Stimulated activated CD4-positive, alpha-beta T cell treated with anti-CD3 and anti-CD28 coated beads, TNF-alpha, amount 100 ng/mL, for 4 hours (primary cell): ENCODE data around the gene TMEM140.
"Not testable (repeated sequence)": the region's sequence is repeated elsewhere in the genome, so short reads cannot be mapped to it uniquely, and the experiment has no call there.

Experiments
- DNase-seq, 3 experiments: peaks; one replicate each; pipeline ENCODE4 v3.0.0-alpha.2; 2020; ENCODE audit warnings: low read depth in 3 of 3

The TMEM140 gene

DNA sequence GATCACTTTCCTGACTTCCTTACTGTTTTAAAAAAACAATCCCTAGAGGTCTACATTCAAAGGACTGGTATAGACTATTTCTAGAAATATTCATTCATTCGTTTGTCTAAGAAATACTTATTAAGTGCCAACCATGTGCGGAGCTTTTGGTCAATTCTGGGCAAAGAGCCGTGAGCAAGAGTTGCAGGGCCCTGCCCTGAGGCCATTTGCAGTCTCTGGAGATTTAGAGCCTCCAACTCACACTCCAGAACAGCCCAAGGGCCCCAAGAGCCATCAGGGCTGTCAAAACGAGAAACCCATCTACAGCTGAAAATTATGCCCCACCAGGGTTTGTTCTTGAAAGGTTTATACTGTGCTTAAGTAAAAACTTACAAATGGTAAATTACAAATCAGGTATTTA is 47.3 kb downstream of the TMEM140 start:
- no peak for DNase-seq

DNA sequence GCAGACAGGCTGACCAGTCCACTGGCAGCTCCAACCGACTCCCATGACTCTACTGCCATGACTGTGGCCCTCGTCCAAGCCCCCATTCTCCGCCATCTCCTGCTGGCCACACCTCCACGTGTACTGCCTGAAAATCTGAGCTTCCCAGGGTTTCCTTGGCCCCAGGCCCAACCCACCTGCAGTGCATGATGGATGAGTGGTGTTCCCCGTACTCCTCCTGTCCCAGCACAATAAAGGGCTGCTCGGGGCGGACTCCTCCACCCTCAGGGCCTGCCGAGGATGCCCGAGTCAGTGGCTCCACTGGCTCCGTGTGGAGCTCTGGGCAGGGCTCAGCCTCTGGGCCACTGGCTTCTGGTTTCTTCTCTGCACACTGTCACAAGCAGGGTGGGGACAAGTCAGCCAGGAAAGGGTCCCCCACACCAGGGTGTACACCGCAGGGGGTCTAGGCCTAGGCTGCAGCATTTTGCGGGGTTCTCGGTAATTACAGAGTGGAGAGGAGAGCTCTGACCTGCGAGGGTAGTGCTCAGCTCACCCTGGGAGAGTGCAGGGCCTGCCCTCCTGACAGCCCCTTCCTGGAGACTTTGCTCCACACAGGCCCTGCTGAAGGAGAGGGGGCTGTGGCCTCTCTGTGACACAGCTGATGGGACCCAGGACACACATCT is 48.2 kb downstream of the TMEM140 start:
- DNase-seq: no peak

DNA sequence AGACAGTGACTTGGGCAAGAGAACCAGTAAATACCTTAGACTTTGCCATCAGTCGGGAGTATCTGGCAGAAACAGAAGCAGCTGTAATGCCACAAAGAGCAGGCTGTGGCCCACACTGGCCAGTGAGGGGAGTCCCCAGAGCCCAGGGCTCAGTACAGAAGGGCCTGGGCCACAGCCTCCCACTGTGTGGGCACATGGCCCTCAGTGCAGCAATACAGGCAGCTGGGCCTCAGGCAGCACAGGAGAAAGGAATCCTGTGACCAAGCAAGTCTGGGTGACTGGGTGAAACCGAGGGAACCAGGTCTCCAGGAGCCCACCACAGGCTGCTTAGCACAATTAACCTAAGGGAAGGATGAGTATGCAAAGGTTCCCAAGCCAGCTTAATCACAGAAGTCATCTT is 49.5 kb downstream of the TMEM140 start:
- no peak for DNase-seq

DNA sequence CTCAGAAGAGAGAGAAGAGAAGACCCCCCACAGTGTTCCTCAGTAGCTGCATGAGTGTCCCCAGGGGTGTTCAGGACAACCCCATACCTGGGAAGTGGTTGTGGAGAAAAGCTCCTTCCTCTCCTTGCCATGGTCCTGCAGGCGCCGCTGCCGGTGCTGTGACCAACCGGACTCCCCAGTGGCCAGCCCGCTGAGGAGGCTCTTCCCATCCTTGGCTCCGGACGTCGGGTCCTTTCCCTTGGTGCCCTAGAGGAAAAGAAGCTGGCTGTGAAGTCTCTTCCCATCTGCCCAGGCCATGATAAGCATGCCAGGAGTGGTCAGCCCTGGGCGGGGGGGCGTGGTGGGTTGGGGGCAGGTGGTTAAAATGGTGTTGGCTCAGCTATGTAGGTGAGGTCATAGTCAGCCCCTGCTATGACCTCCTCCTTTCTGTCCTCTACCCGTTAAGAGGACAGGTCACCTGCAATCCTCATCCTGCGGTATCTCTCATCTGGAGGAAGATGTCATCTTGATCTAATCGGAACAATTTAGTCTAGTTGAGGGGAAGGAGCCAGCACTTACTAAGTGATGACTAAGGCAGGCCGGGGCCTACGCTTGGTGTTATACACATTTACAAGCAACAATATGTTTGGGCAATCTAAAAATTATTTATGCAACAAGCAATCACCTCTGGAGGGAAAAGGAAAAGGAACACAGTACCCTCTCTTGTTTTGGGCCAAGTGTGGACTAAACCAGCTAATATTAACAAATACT is 50.2 kb downstream of the TMEM140 start:
- DNase-seq: no peak

DNA sequence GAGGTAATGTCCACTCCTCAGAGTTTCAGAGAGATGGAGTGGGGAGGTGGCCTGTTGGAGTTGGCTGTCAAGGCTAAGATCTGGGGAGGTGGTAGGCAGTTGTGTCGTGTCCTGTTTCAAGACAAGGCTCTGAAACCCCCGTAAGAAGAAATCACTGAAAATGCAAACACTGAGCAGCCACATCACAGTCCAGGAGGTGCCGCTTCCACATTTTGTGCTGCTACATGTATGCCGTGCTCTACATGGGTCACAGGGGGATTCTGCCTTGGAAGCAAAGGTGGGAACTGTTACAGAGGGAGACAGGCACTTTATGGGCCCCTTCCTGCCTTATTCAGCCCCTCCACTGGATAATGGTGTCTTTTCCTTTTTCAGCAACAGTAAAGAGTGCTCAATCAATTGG is 51.6 kb downstream of the TMEM140 start:
- DNase-seq: no peak

DNA sequence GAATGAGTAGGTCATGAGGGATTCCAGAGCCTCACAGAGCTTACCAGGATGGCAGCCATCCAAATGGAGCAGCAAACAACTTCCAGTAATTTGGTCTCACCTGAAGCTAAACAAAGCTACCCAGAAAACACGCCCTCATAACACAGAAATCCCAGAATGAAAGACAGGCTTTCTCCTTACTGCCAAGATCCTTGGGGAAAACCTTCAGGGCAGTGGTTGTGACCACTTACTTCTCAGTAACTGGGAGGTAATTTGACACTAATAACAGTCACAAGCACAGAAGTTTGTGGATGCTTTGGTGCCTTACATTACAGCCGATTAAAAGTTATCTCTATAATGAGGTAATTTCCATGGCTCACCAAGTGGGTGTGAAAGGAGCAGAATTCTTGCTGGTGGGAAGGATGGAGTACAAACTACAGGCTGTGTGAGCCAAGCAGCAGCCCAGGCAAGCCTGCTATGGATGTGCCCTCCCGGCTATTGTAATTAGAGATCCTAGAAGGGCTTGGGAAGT is 53.0 kb downstream of the TMEM140 start:
- DNase-seq: no peak

DNA sequence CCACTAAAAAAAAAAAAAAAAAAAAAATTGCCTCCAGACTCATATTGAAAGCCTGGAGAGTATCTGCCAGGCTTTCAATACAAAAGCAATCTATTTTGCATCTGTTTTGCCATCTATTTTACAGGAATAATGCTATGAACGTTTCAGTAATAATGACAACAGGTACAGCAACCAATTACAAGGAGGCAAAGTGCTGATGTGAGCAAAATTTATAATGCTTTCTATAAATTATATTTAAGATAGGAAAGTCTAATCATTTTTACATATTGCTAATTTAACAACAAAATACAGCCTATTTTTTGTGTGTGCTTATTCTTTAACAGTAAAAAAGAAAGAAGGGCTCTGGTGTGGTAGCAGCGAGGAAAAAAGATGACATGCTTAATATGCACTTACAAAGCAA is 53.5 kb downstream of the TMEM140 start:
- DNase-seq: no peak

DNA sequence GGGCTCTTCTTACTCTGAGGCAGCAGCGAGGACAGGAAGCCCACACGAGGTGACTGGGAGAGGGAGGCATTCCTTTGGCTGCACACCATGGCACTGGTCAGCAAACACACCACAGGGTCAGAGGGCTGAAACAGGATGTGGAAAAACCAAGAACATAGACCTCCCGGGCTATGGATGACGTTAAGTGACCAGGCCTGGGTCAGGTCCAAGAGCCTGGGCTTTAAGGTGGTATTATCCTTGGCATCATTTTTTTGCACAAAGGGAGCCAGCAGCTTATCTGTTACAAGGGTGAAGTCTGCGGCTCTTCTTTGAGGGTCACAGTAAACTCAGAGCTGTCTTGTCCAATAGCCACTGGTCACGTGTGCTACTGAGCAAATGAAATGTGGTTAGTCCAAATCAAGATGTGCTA is 56.5 kb downstream of the TMEM140 start:
- no peak for DNase-seq

DNA sequence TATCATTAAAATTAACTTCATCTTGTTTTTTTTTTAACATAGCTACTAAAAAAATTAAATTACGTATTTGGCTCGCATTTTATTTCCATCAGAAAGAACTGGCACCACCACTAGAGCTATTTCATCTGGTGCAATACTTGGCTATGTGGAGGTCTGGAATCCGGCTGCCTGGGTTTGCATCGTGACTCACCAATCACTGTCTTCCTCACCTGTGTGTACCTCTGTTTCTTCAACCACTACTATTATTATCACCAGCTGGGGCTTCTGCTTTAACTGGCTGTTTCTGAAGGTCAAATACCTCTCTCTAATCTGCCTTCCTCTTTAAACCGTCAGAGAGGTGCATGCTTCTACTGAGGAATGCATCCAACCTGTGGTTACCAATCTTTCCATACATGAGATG is 57.0 kb downstream of the TMEM140 start:
- DNase-seq: no peak

DNA sequence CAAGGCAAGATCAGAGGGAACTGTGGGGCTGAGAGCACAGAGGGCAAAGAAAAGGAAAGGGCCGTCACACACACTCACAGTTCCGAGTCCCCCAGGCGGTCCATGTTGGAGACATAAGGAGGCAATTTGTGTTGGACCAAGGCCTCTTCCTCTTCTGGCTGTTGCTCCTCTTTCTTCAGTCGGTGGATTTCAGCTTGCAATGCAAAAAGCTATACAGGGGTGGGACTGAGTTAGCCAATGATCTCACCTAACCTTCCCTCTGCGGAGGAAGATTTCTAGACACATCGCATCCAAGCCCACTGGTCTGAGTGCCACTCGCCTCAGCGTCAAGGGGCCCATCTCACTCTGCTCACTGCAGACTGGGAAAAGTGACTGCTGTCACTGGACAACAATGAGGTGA is 58.0 kb downstream of the TMEM140 start:
- DNase-seq: no peak

DNA sequence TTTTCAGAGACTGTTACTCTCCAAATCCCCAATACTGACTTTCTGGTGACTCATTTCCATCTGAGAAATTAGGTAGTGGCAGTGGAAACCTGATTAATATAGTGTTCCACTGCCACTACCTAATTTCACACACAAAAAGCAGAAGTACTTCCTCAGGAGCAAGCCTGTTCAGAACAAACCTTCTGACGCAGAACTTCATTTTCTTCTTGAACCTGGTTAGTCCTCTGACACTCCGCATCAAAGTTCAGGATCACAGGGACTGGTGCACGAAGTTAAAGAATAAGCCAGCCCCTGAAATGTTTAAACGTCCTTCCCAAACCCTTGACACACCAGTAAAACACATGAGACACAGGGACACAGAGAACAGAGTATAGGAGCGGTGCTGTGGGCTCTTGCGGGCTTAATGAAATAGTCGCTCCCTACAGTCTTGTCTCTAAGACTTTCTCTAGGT is 59.1 kb downstream of the TMEM140 start:
- DNase-seq: no peak

DNA sequence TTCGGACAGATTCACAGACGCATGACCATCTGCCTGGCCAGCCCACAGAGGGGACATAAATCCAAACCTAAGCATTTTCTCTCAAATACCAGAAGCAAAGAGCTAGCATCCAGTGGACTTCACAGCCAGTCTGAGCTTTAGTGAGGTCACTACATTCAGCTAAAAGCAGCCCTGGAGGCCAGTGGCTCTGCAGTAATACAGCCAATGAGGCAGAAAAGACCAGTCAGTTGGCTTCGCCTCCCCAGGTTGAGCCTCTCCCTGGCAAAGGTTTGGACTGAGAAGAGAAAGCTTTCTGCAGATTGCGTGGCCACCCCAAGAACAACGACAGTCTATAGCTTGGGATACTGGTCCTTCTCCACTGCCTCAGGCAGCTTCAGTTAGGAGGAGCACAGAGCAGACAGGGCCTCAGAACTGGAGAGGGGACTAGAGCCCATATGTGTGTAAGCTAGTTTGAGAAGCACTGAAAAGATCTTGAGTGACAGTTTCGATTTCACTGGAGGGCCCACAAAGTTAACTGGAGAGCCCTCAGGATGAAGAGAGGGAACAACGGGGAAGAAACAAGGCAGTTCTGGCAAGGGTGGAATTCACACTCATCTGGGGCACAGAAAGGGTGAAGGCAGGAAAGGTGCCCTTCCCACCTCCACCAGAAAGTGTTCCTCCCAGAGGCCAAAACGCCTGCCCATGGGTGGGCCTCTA is 59.7 kb downstream of the TMEM140 start:
- no peak for DNase-seq

DNA sequence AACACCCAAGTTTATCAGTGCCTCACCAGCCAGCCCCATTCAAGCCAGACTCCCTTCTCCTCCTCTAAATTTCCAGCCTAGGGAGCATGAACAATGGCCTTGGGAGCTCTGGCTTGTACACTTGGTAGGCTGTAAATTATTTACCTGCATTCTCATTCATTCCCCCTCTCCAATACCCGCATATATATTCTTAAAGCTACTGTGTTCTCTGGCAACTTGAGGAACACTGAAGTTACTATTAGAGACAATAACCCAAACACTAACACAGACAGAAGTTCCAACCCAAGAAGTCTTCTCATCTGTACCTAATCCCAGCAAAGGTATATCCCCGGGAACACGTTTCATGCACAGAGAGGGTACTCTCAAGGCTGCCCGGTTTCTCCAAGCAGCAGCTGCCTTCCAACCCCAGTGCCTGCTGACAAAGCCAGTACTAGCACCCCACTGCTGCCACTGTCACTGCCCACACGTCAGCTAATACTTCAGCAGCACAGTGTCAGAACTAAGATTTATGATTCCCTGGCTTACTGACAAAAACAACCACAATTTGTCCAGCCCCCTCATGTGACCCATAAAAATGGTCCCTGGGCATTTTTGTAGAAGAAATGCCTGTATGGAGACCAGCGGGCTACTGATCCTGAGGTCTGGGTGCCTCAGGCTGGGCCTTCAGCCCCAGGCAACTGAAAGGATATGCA is 60.4 kb downstream of the TMEM140 start:
- no peak for DNase-seq

DNA sequence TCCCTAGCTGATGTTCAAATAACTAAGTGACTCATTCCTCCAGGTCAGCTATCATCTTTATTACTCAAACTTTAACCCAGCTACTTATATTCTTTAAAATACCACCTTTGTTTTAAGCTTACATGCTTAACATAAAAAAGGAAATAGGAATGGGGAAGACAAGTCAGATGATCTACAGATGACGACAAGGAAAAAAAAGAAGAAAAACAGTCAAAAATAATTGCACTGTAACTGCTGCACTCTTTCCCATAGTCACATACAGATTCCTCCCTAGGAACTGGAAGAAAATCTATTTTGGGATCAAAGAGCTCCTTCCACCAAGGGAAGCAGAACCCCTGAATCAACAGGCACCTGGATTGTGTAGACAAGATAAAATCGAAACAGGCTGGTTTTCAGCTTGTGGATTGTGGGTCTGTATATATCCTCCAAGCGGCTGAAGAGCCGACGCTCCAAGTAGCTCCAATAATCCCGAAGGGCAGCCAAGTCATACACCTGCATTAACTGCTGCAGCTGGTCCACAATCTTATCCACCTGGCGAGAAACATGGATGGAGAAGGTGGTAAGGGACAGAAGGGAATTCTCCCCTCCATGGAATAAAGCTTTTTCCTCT is 61.5 kb downstream of the TMEM140 start:
- no peak for DNase-seq

DNA sequence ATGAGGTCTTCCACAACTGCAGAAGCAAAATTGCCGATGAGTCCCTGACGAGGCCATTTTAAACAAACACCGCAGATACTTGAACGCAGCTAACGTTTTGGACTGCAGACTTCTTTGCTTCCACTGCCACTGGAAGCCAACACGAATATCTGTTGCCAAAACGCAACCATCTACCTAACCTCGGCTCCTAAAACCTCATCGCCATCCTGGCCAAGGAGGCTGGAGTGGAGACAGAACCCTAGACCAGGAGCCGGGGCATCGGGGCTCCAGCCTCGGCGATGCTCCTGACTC is 63.0 kb downstream of the TMEM140 start:
- DNase-seq: peak in 1 of 3 experiments; percentile 2

DNA sequence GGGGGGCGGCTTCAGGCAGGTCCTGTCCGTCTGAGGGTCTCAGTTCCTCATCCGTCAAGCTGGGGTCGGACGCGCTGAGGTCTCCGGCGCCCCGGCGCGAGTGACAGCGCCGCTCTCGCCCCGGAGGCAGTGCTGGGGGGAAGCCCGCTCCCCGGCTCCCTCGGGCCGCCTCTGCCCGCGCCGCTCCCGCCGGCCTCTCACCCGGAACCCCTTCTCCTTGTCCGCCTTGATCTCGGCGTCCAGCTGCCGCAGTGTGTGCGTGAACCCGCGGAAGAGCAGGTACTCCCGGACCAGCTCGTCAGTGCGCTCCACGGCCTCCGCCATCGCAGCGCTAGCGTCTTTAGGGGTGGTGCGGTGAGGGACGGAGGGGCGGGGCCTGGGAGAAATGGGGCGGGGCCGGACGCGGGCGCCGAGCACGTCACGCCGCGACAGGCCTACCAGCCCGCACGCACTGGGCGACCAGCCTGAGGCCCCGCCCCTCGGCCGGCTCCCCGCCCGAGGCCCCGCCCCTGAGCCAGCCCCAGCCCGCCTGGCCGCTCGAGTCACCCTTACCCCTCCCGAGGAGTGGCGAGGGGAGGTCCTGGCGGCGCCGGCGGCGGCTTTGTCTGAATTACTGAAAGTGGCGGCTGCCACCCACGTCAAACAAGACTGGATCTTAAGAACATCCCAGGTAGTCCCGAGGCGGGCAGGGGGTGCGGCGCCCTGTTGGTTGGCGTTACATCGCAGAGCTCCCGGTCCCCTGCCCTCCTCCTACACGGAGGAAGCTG is 63.5 kb downstream of the TMEM140 start, which contains the start of gene WDR91:
WDR91 (minus strand) TSS at position 348 of the 767 bp plus-strand sequence; CDS start at position 324, 24 bp downstream.
- peak; percentile 95 to 98 (median 97) for DNase-seq

DNA sequence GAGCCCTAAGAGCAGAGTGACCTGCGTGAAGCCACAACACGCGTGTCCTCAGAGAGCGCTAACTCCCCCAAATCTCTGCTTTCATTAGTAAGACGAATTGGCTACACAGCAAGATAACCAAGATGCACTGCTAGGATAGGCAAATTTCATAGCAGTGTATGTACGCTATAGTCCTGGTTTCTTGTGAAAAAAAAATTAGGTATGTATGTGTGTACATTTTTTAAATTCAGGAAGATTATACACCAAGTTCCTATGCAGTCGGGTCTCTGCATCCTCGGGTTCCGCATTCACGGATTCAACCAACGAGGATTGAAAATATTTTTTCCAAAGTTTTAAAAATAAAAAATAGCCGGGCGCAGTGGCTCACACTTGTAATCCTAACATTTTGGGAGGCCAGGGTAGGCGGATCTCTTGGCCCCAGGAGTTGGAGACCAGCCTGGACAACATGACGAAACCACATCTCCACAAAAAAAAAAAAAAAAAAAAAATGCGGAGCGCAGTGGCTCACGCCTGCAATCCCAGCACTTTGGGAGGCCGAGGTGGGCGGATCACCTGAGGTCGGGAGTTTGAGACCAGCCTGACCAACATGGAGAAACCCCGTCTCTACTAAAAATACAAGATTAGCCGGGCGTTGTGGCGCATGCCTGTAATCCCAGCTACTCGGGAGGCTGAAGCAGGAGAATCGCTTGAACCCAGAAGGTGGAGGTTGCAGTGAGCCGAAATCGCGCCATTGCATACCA is 64.2 kb downstream of the TMEM140 start:
- not testable (repeated sequence) for DNase-seq

DNA sequence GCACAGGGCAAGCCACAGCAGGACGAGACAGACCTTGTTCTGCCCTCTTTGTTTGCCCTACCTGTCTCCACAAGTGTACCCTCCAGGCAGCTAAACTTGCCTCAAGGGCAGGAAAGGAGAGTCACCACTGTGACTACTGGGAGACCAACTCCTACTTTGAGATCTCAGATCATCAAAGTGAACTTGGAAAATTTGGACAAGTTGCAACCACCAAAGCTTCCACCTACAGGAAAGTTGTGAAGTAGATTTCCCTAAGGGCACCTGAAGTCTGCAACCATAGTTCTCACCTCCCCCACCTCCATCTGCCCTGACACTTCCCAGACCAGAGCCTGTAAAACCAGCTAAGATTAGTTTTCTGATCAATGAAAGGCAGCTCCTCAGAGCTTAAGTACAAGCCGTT is 66.0 kb downstream of the TMEM140 start:
- no peak for DNase-seq

DNA sequence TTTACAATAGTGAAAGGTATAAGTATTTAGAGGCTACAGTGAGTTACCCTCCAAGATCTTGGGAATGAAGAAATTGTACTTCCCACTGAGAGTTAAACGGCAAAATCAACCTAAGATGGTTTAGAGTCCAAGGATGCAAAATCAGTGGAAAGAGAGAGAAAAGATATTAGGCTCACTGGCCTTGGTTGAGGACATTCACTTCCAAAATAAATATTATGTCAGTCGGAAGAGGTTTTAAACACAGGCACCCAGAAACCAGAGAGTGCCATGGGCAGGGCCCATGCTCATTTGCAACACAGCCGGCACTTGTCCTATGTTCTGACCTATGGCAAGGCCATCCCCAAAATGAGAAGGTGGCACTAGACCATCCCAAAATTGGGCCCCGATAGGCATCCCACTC is 67.3 kb downstream of the TMEM140 start:
- DNase-seq: no peak

DNA sequence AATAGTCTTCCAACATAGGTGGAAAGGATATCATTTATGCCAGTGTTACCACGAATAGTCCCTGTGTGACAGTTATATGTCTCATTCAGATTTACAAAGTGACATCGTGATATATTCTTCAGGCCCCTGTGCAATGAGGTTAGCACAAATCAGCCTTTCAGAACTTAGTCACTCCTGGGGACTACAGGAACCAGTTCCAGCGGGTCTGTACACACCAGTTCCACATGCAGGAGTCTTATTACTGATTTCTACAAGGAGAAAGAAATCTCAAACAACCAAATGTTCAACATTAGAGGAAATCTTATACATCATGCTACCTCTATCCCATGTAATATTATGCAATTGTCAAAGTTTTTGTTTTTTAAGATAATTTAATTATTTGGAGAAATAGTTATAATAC is 67.8 kb downstream of the TMEM140 start:
- DNase-seq: no peak
